ENCODE measurements around the gene AKAP1.

- TF ChIP-seq CTCF (IDR thresholded peaks at IDR 0.05; ENCODE audit: low read depth, low read length, missing input control) (peak; percentile 87), EGR1 (IDR thresholded peaks at IDR 0.05; ENCODE audit: low read depth in 2 of 2) (no peak), TAF1 (conservative IDR thresholded peaks at IDR 0.05) (no peak), HNF4A (conservative IDR thresholded peaks at IDR 0.05) (no peak), GABPA (IDR thresholded peaks at IDR 0.05 in 1 of 2, conservative IDR thresholded peaks at IDR 0.05 in 1 of 2) (no peak), HNF4G (IDR thresholded peaks at IDR 0.05) (no peak), NR2F2 (IDR thresholded peaks at IDR 0.05) (no peak), REST (IDR thresholded peaks at IDR 0.05) (no peak), RXRA (IDR thresholded peaks at IDR 0.05) (no peak)
Observed at GRCh38 chr17:57130708-57131461, 45.8 kb downstream of the AKAP1 start.
